ENCODE measurements around the gene SOCS2. TPM values are rescaled to one million over a fixed set of nuclear protein-coding genes. Genes with fewer than 3 reads are reported as not detected.

The SOCS2 gene
- total RNA-seq, 1 donor from 2014 or later, result 18.2 TPM

- no peak for DNase-seq (ENCODE audit: low read depth)
- H3K4me3 ChIP-seq (ENCODE audit: low read depth, low read length), result no peak overlapping the region
- no peak for TF ChIP-seq CTCF (conservative IDR thresholded peaks at IDR 0.05; ENCODE audit: low read depth, low read length)
Measured at GRCh38 chr12:93536766-93537488, 35.5 kb upstream of the SOCS2 start.

GRCh38 chr12:93537769-93538168 is 34.7 kb upstream of the SOCS2 start:
- no peak for DNase-seq (ENCODE audit: low read depth)
- H3K4me3 ChIP-seq (ENCODE audit: low read depth, low read length), result no peak overlapping the region
- peak; percentile 24 for TF ChIP-seq CTCF (conservative IDR thresholded peaks at IDR 0.05; ENCODE audit: low read depth, low read length)

- TF ChIP-seq CTCF (conservative IDR thresholded peaks at IDR 0.05; ENCODE audit: low read depth, low read length), result no peak
- DNase-seq (ENCODE audit: low read depth), result no peak
Measured at GRCh38 chr12:93539821-93540220, 32.7 kb upstream of the SOCS2 start.

GRCh38 chr12:93540466-93540865 is 32.0 kb upstream of the SOCS2 start:
- H3K4me3 ChIP-seq (ENCODE audit: low read depth, low read length), result no peak overlapping the region
- no peak for TF ChIP-seq CTCF (conservative IDR thresholded peaks at IDR 0.05; ENCODE audit: low read depth, low read length)
- no peak for DNase-seq (ENCODE audit: low read depth)

More at GRCh38 chr12:93539821-93540220, 32.7 kb upstream of the SOCS2 start:
- H3K4me3 ChIP-seq (ENCODE audit: low read depth, low read length), result no peak overlapping the region

- no peak for TF ChIP-seq CTCF (conservative IDR thresholded peaks at IDR 0.05; ENCODE audit: low read depth, low read length)
- no peak for DNase-seq (ENCODE audit: low read depth)
- no peak overlapping the region for H3K4me3 ChIP-seq (ENCODE audit: low read depth, low read length)
Measured at GRCh38 chr12:93541578-93542225, 30.8 kb upstream of the SOCS2 start.

GRCh38 chr12:93547778-93548177 is 24.7 kb upstream of the SOCS2 start:
- no peak for DNase-seq (ENCODE audit: low read depth)
- no peak for TF ChIP-seq CTCF (conservative IDR thresholded peaks at IDR 0.05; ENCODE audit: low read depth, low read length)
- no peak overlapping the region for H3K4me3 ChIP-seq (ENCODE audit: low read depth, low read length)
